ENCODE measurements around the gene RFK.

- TF ChIP-seq SUZ12 (IDR thresholded peaks at IDR 0.05; ENCODE audit: extremely low read depth, insufficient read depth, insufficient read length) = no peak
- TF ChIP-seq YY1 (IDR thresholded peaks at IDR 0.05; ENCODE audit: insufficient read depth, insufficient read length) = no peak
Measured at GRCh38 chr9:76359766-76360165, 34.5 kb downstream of the RFK start.

All from NT2/D1 (cell line).